Measurements from ENCODE around the gene SLC10A2.
"Not testable (repeated sequence)": the region's sequence is repeated elsewhere in the genome, so short reads cannot be mapped to it uniquely, and the experiment has no call there.

Gene SLC10A2, protein sequence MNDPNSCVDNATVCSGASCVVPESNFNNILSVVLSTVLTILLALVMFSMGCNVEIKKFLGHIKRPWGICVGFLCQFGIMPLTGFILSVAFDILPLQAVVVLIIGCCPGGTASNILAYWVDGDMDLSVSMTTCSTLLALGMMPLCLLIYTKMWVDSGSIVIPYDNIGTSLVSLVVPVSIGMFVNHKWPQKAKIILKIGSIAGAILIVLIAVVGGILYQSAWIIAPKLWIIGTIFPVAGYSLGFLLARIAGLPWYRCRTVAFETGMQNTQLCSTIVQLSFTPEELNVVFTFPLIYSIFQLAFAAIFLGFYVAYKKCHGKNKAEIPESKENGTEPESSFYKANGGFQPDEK

DNA sequence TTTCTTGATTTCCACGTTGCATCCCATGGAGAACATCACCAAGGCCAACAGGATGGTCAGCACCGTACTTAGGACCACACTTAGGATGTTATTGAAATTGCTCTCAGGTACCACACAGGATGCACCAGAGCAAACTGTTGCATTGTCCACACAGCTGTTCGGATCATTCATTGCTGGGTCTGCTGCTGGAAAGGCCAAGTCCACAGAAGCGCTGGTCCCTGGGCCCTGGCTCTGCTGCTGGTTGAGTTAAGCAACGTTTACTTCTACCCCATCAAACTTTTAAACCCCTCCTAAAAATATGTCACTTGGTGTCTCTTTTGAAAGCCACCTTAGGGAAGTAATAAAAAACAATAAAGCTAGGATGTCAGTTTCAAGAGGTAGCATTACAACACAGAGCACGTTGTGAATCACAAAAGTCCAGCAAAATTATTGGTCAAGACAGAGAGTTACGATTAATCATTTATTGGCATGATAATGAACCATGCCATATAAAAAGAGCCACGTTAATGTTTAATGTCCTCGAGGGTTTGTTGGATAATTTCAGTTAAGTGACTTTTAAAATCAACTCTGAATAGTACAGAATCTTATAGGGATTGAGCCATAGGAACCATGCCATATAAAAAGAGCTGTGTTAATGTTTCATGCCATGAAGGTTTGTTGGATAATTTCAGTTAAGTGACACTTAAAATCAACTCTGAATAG, at the start of gene SLC10A2:
Gene SLC10A2, minus strand, starts transcription at position 339 of the 702 bp plus-strand sequence. Its CDS starts 168 bp downstream, at position 171.
- no peak for FAIRE-seq

- FAIRE-seq: no peak
Observed at GRCh38 chr13:103107580-103107979, 41.4 kb upstream of the SLC10A2 start.

DNA sequence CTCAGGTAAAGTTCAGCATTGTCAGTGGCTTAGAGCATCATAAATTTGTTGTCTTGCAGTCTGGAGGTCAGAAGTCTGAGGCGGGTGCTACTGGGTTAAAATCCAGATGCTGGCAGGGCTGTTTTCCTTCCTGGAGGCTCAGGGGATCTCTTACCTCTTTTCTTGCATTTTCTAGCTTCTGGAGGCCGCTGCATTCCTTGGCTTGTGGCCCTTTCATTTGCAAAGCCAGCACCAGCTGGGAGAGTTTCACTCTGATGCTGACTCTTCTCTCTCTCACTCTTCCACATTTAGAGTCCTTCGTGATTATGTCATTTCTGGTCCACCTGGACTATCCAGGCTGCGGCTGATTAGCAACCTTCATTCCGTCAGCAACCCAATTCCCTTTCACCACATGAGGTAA, 38.1 kb upstream of the SLC10A2 start:
- no peak for FAIRE-seq

DNA sequence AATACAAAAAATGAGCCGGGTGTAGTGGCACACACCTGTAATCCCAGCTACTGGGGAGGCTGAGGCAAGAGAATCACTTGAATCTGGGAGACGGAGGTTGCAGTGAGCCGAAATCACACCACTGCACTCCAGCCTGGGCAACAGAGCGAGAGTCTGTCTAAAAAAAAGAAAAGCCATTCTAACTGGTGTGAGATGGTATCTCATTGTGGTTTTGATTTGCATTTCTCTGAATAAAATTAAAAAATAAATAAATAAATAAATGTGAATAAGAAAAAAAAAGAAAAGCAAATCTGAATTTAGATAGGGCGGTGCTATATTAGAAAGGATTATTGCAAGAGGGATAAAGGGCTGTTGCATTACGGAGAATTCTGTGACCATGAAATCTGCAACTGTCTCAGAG, 37.2 kb upstream of the SLC10A2 start:
- FAIRE-seq: not testable (repeated sequence)

DNA sequence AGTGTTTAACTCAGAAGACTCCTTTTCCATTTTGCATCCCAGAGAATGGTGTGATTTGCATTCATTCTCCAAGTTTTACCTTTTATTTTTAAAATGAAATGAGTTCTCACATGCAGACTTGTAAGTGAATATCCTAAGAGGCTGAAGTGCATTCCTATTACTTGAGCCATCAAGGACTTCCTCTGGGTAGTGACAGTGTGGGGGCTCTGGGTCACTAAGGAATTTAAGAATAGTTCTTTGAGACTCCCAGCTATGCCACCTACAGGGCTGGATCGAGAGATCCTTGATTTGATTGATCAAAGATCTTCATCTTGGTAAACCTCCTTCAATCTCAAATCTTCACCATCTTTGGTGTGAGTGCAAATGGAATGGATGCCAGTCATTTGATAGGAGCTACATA, 36.3 kb upstream of the SLC10A2 start:
- no peak for FAIRE-seq

- no peak for FAIRE-seq
Observed at GRCh38 chr13:103101901-103102300, 35.7 kb upstream of the SLC10A2 start.

DNA sequence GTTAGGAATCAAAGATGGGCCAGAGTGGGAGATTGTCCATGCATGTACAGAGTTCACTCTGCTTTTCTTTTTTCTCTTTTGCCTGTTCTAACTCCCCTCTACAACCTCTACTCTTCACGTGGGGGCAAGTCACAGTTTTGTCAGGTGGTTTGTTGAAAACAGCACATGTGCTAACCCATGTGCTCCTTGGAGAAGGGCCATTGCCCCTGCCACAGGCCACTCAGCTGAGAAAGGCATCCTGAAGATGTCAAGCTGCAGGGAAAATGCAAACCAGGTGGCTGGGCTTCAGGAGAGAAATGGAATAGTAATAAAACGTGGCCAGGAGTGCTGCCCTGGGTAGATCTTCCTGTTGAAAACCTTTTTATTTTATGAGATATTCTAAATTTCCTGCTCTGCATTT, 35.3 kb upstream of the SLC10A2 start:
- no peak for FAIRE-seq

DNA sequence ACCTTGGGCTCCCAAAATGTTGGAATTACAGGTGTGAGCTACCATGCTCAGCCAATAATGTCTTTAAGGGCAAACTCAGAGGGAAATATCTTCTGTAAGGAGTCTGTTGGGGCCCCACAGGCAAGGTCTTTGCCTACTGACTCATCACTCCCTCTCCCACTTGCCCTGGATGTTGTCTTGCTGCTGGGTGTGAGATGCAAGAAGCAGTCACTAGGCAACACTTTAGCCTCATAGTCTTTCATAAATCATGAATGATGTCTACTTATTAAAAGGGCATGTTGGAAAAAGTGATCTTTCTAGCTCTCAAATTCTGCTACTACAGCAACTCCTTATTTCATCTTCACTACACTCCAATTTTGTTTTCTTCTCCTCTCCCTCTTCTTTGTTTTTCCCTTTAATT, 34.6 kb upstream of the SLC10A2 start:
- no peak for FAIRE-seq

GRCh38 chr13:103099722-103100293, 33.6 kb upstream of the SLC10A2 start:
- FAIRE-seq: no peak

GRCh38 chr13:103098535-103098934, 32.3 kb upstream of the SLC10A2 start:
- FAIRE-seq: no peak

GRCh38 chr13:103097366-103097928, 31.2 kb upstream of the SLC10A2 start:
- FAIRE-seq: no peak

GRCh38 chr13:103093649-103094048, 27.4 kb upstream of the SLC10A2 start:
- not testable (repeated sequence) for FAIRE-seq

GRCh38 chr13:103087275-103087674, 21.1 kb upstream of the SLC10A2 start:
- FAIRE-seq: no peak

DNA sequence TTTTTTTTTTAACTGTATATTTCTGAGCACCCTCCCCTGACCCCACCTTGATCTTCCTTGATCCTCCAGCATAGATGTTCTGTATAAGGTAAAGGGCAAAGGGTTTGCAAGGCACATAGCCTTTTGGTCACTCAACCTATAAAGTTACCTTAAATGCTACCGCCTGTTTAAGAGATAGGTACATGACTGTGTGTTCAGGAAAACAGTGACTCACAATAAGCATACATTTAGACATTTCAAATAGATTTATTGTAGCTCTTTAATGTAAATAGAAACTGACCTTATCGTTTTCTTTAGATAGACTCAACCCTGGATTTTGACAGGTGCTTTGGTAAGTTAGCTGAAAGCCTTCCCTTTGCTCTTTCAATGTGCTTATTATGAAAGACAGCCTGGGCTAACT, 15.2 kb upstream of the SLC10A2 start:
- no peak for FAIRE-seq

DNA sequence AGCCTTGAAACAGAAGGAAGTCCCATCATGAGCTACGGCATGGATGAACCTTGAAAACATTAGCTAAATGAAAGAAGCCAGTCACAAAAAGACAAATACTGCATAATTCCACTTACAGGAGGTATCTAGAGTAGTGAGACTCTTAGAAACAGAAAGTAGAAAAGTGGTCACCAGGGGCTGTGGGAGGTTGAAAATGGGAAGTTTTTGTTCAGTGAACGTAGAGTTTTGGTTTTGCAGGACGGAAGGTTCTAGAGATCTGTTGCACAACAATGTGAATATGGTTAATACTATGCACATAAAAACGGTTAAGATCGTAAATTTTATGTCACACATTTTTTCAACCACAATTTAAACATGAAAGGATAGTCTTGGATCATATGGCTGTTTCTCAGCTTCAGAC, 11.9 kb upstream of the SLC10A2 start:
- no peak for FAIRE-seq

DNA sequence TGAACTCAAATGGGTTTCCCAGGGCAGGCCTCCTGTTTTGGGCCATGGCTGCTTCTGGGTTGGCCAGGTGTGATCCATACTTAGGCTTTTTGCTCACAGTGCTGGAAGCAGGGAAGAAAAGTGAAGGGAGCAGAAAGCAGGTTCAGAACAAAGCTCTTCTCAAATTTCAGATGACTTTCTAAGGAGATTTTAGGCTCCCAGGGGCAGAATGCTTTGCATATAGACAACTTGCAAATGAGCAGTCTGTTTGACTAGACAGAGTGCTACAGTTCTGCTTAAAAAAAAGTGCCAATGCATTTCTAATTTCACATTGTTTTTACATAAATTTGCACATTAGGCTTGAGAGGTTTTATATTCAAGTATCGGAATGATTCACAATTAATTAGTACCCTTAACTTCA, 2.6 kb upstream of the SLC10A2 start:
- FAIRE-seq: no peak

DNA sequence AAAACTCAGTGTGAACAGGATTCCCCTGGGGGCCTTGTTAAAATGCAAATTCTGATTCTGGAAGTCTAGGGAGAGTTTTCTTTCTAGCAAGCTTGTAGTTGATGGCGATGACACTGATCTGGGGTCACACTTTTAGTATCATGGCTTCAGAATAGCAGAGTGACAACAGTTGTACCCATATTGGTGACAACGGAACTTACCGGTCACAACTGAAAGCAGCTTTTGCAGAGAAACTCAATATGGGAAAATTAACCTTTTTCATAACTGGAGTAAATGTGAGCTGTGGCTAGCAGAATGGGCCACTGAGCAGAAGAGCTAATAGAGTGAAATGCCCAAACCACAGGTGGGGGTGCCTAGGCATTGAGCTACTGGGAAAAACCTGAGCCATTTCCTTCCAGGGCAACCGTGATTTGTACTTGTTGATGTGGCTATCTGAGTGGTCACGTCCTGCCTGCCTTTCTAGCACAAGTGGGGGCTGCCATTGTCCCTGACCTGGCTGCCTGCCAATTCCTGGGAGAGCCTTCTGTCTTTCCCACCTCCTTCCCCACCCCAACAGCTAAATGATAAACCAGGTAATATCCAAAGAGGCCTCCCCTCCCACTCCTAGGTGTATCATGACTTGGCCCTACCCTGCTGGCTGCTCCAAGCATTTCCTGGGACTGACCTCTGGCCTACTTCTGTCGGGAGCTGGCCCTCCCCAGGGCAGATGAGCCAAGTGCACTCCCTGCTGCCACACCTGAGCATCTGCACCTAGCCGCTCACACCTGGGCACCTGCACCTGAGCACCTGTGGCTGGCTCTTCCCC, 1.7 kb upstream of the SLC10A2 start:
- FAIRE-seq: no peak

- FAIRE-seq: no peak
Observed at GRCh38 chr13:103066781-103067345, 646 bp upstream of the SLC10A2 start.

- FAIRE-seq: no peak
Observed at GRCh38 chr13:103063376-103063775, 2.8 kb downstream of the SLC10A2 start.

DNA sequence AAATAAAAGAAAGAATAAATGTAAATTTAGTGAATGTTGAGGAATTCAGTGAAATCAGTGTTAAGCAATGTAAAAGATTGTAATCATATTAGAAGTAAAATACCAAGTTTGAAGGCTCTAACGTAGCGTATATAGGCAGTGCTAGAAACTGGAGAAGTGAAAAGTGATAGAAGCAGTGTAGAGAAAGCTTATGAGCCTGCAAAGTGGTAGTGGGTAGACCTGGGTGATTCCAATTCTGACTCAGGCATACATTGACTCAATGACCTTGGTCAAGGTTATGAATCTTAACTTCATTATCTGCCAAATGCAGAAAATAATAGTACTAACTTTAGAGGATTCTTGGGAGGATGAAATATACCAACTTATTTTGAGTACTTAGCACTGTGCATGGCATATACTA, 4.1 kb downstream of the SLC10A2 start:
- FAIRE-seq: no peak

- FAIRE-seq: no peak
Observed at GRCh38 chr13:103056008-103056407, 10.2 kb downstream of the SLC10A2 start.

- no peak for FAIRE-seq
Observed at GRCh38 chr13:103055166-103055565, 11.1 kb downstream of the SLC10A2 start.

DNA sequence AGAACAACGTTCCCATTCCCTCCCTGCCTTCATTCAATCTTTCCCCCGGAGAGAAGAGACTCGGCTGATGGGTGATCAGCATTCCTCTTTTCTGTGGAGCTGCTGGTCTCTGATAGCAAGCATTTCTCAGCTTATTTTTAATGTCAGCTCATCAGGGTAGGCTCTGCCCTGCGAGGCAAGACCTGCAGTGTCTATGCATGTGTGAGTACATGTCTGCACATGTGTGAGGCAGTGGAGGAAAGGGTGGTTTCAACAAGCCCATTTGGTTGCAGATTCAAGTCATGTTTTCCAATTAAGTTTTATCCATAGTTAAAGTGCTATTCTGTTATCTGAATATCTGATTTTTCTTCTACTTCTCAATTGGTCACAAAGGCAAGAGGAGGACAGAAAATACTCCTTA, 19.5 kb downstream of the SLC10A2 start:
- no peak for FAIRE-seq
